Smooth muscle cell of the pulmonary artery (primary cell): ENCODE measurements around the gene PNLIPRP1. TPM values are rescaled to one million over a fixed set of nuclear protein-coding genes. Genes with fewer than 3 reads are reported as not detected.

Experiments
- total RNA-seq: library from RNA; depleted of rRNA; stranded (reverse); fragments of >200 nt; gene quantifications from 2 replicates; pipeline ENCODE4 v1.2.3, GENCODE V29; 2014

Gene PNLIPRP1
- not detected in 2 replicates for total RNA-seq

GRCh38 chr10:116590590-116591444, at the start of gene PNLIPRP1:
Gene PNLIPRP1, plus strand, starts transcription at chr10:116590959. Its CDS starts 171 bp downstream, at chr10:116591130.

DNA sequence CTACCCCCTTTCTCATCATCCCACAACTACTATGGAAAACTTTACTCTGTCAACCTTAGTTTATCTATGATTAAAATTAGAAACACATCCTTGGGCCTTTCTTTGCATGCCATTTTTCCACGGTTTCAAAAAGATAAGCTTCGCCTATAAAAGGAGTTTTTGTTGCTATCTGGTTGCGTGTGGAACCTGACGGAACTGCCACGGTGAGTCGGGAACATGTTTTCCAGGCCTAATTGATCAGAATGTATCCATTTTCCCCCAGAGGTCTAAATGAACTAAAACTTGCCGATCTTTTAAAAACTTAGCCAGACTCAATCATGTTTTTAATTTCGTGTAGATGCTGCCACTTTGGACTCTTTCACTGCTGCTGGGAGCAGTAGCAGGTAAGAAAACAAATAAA, 45.0 kb upstream of the PNLIPRP1 start, which contains the start of gene PNLIP:
PNLIP (plus strand) TSS at position 176 of the 400 bp plus-strand sequence; CDS start at position 338, 162 bp downstream.

GRCh38 chr10:116620423-116621400, 30.0 kb downstream of the PNLIPRP1 start, which contains the start of gene PNLIPRP2:
Gene PNLIPRP2, plus strand, starts transcription at chr10:116620953.

Other genes with a start within 250 kb of the PNLIPRP1 start
- not detected in 2 replicates for gene PNLIPRP3, start 163.1 kb upstream of the PNLIPRP1 start, total RNA-seq
- gene PNLIP, start 45.0 kb upstream of the PNLIPRP1 start, total RNA-seq: not detected in 2 replicates
- gene PNLIPRP2, start 30.0 kb downstream of the PNLIPRP1 start, total RNA-seq: not detected in 2 replicates
- 7.2 and 25.8 TPM in 2 replicates for gene HSPA12A, start 151.6 kb downstream of the PNLIPRP1 start, total RNA-seq